Dermis lymphatic vessel endothelial cell (primary cell): ENCODE results near the gene CDRT15L2. TPM values are rescaled to one million over a fixed set of nuclear protein-coding genes. Genes with fewer than 3 reads are reported as not detected.

ENCODE experiments used
- total RNA-seq: library from RNA; depleted of rRNA; stranded (reverse); fragments of >200 nt; gene quantifications from 2 replicates; pipeline ENCODE4 v1.2.1, GENCODE V29; 2014

CDRT15L2 gene
- not detected in 2 replicates for total RNA-seq

GRCh38 chr17:20579424-20579823, at the start of gene CDRT15L2:
Gene CDRT15L2 (plus strand): TSS chr17:20579724. CDS start chr17:20579744, 20 bp downstream.

Other genes with a start within 250 kb of the CDRT15L2 start
- gene LGALS9B, start 112.2 kb upstream of the CDRT15L2 start, total RNA-seq, result not detected in 2 replicates